Ovary (tissue), 3 donors: Measurements from ENCODE around the gene TMEM72.

ENCODE experiments used
- EP300 ChIP-seq: sonication (generic); formaldehyde crosslinking; IDR thresholded peaks from one replicate; pipeline ENCODE4 v1.6.1; 2017; ENCODE audit warnings: antibody characterized with exemption
- POLR2A ChIP-seq: fragments of 450-650 bp; IDR thresholded peaks from one replicate; pipeline ENCODE4 v1.6.1; 2017; ENCODE audit warnings: antibody characterized with exemption, mild to moderate bottlenecking, moderate library complexity
- TF ChIP-seq, protein P1 (sequence below), 3 donors: fragments of 450-650 bp in 2 of 3; fragments of 200-600 bp in 1 of 3; IDR thresholded peaks; one replicate each; pipeline versions ENCODE4 v1.5.1 to v1.8.0; 2016 to 2022; ENCODE audit warnings: antibody characterized with exemption in 3 of 3, mild to moderate bottlenecking in 1 of 3
- donor health status: DM: no; HTN: no; CAD: no.

DNA sequence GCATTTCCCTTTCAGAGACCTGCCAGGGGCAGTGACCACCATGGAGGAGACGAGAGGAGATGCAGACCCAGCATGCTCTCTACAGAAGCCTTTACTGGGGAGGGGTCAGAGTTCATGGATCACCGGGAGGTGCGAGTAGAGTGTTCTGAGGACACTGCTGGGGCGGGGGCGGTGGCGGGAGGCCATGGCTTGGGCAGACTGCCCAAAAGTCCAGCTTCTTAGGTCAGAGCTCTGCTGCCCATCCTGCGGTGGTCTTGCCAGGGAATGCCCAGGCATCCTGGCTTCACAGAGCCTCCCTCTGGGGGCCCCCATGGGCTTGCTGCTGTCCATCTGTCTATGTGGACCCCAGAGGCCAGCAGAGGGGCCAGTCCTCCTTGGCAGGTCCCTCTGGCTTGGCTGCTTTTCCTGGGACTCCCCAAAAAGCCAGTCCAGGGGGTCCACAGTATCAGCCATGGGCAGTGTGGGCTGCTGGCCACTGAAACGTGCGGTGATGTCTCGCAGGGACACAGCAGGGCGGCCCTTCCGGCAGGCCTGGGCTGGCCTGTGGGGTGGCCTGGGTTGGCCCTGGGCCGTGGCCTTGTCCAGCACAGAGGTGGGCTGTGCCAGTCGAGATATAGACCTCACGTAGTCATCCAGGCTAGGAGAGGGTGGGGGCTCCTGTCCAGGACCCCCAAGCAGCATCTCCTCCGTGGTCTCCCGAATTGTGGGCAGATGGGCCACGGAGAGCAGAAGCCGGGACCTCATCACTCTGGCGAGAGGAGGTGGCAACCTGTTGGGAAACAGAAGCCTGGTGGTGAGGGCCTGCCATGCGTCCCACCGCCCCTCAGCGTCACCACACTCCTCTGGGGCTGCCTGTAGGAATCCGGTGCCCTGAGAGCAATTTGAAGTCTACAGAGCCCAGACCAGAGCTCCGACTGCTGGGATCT is 66.4 kb downstream of the TMEM72 start:
- peak; percentile 9 for TF ChIP-seq POLR2A
- TF ChIP-seq, protein P1, sequence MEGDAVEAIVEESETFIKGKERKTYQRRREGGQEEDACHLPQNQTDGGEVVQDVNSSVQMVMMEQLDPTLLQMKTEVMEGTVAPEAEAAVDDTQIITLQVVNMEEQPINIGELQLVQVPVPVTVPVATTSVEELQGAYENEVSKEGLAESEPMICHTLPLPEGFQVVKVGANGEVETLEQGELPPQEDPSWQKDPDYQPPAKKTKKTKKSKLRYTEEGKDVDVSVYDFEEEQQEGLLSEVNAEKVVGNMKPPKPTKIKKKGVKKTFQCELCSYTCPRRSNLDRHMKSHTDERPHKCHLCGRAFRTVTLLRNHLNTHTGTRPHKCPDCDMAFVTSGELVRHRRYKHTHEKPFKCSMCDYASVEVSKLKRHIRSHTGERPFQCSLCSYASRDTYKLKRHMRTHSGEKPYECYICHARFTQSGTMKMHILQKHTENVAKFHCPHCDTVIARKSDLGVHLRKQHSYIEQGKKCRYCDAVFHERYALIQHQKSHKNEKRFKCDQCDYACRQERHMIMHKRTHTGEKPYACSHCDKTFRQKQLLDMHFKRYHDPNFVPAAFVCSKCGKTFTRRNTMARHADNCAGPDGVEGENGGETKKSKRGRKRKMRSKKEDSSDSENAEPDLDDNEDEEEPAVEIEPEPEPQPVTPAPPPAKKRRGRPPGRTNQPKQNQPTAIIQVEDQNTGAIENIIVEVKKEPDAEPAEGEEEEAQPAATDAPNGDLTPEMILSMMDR (IDR thresholded peaks at IDR 0.05) = peak in 1 of 3 donors; percentile 7
- TF ChIP-seq EP300 = no peak
